Kidney epithelial cell (primary cell): Measurements from ENCODE around the gene VPS25. TPM values are rescaled to one million over a fixed set of nuclear protein-coding genes. Genes with fewer than 3 reads are reported as not detected.
A peak's percentile ranks its signal among the peaks of the same experiment; 100 is the strongest.

Experiments used
- DNase-seq: peaks from one replicate; pipeline ENCODE4 v3.0.0-alpha.2; 2010; ENCODE audit warnings: low read depth
- H3K27me3 ChIP-seq: 2 replicates; pipeline ENCODE4 v1.6.0; 2011; ENCODE audit warnings: low read length; ENCODE audit not compliant: control insufficient read depth, insufficient read depth
- H3K36me3 ChIP-seq: 2 replicates; pipeline ENCODE4 v1.5.1; 2011; ENCODE audit warnings: low read length; ENCODE audit not compliant: control insufficient read depth, insufficient read depth
- H3K4me3 ChIP-seq: 2 replicates; pipeline ENCODE4 v1.5.1; 2011; ENCODE audit warnings: low read depth, mild to moderate bottlenecking, control low read depth, low read length
- CTCF ChIP-seq: IDR thresholded peaks from 2 replicates; pipeline ENCODE4 v1.5.1; 2011; ENCODE audit warnings: mild to moderate bottlenecking, moderate library complexity, low read length, control low read depth, inconsistent platforms; ENCODE audit not compliant: insufficient read depth, poor library complexity, severe bottlenecking
- total RNA-seq: library from RNA; depleted of rRNA; stranded (reverse); fragments of >200 nt; gene quantifications from 2 replicates; pipeline ENCODE4 v1.2.3, GENCODE V29; 2015

VPS25 gene
- total RNA-seq, 1 donor from 2014 or later = 144 TPM

GRCh38 chr17:42744283-42744805 lies 28.9 kb upstream of the VPS25 start:
- DNase-seq = peak; percentile 28
- H3K4me3 ChIP-seq = peak overlapping the region; percentile 67
- H3K27me3 ChIP-seq = no peaks in the 10 kb centered on the region
- TF ChIP-seq CTCF = no peak
- H3K36me3 ChIP-seq = no peaks in the 10 kb centered on the region

GRCh38 chr17:42744806-42745617 lies 28.2 kb upstream of the VPS25 start, which contains the start of gene EZH1:
Gene EZH1, minus strand, starts transcription at chr17:42745040. Its CDS starts 16,099 bp downstream, at chr17:42728941.
- H3K27me3 ChIP-seq = no peaks in the 10 kb centered on the region
- peak; percentile 31 for DNase-seq
- TF ChIP-seq CTCF = no peak
- peak within 1 kb of the TSS; percentile 67 for H3K4me3 ChIP-seq
- H3K36me3 ChIP-seq = no peaks in the 10 kb centered on the region

GRCh38 chr17:42748202-42748907 lies 24.9 kb upstream of the VPS25 start:
- no peak for DNase-seq
- Histone ChIP-seq H3K36me3 (no peaks in the 10 kb centered on the region), H3K27me3 (peaks cover 2% of the 10 kb centered on the region), H3K4me3 (no peak overlapping the region)
- TF ChIP-seq CTCF = no peak

- no peak for TF ChIP-seq CTCF
- Histone ChIP-seq H3K36me3 (no peaks in the 10 kb centered on the region), H3K4me3 (no peak overlapping the region), H3K27me3 (peaks cover 2% of the 10 kb centered on the region)
- DNase-seq = no peak
These were observed 24.1 kb upstream of the VPS25 start for GRCh38 chr17:42748908-42749798.

GRCh38 chr17:42750739-42751344 lies 22.4 kb upstream of the VPS25 start:
- no peaks in the 10 kb centered on the region for H3K36me3 ChIP-seq
- peaks cover 2% of the 10 kb centered on the region for H3K27me3 ChIP-seq
- TF ChIP-seq CTCF = no peak
- no peak for DNase-seq
- no peak overlapping the region for H3K4me3 ChIP-seq
